Mesendoderm (in vitro differentiated cells): ENCODE results near the gene S100PBP.
"Not testable (repeated sequence)": the region's sequence is repeated elsewhere in the genome, so short reads cannot be mapped to it uniquely, and the experiment has no call there.

Source experiments
- DNase-seq: peaks from one replicate; pipeline ENCODE4 v3.0.0; 2013
- H2AK5ac ChIP-seq: 2 replicates; pipeline ENCODE4 v1.6.1; 2013; ENCODE audit warnings: low read length, inconsistent platforms
- H2BK120ac ChIP-seq: 2 replicates; pipeline ENCODE4 v1.6.1; 2013; ENCODE audit warnings: low read depth, mild to moderate bottlenecking, low read length, moderate library complexity, mixed read lengths
- H2BK15ac ChIP-seq: replicated peaks from 2 replicates; pipeline ENCODE4 v1.6.1; 2013; ENCODE audit warnings: low read depth, mild to moderate bottlenecking, moderate library complexity
- H2BK5ac ChIP-seq: 2 replicates; pipeline ENCODE4 v1.6.1; 2013; ENCODE audit warnings: low read length, inconsistent platforms
- H3K18ac ChIP-seq: 2 replicates; pipeline ENCODE4 v1.6.1; 2013; ENCODE audit warnings: mild to moderate bottlenecking, low read length, mixed read lengths
- H3K23ac ChIP-seq: one replicate; pipeline ENCODE4 v1.6.1; 2013; ENCODE audit warnings: low read length
- H3K27ac ChIP-seq: 2 replicates; pipeline ENCODE4 v1.5.1; 2013; ENCODE audit warnings: low read depth, mild to moderate bottlenecking, inconsistent platforms, low read length, moderate library complexity
- H3K27me3 ChIP-seq: 2 replicates; pipeline ENCODE4 v1.6.1; 2013; ENCODE audit warnings: low read length, control low read depth, mild to moderate bottlenecking, inconsistent platforms; ENCODE audit not compliant: insufficient read depth, poor library complexity
- H3K36me3 ChIP-seq: 2 replicates; pipeline ENCODE4 v1.6.1; 2013; ENCODE audit warnings: low read length, inconsistent platforms; ENCODE audit not compliant: control insufficient read depth, insufficient read depth
- H3K4ac ChIP-seq: one replicate; pipeline ENCODE4 v1.6.1; 2013; ENCODE audit warnings: low read depth, mild to moderate bottlenecking, low read length, moderate library complexity
- H3K4me1 ChIP-seq: 2 replicates; pipeline ENCODE4 v1.6.1; 2013; ENCODE audit warnings: low read depth, low read length, inconsistent platforms; ENCODE audit not compliant: control insufficient read depth
- H3K4me2 ChIP-seq: 2 replicates; pipeline ENCODE4 v1.6.1; 2013; ENCODE audit warnings: low read length
- H3K4me3 ChIP-seq: 2 replicates; pipeline ENCODE4 v1.5.1; 2013; ENCODE audit warnings: mild to moderate bottlenecking, low read length
- H3K56ac ChIP-seq: one replicate; pipeline ENCODE4 v1.6.1; 2013; ENCODE audit warnings: low read length
- H3K79me1 ChIP-seq: 2 replicates; pipeline ENCODE4 v1.6.1; 2013; ENCODE audit warnings: low read length, inconsistent platforms
- H3K79me2 ChIP-seq: 2 replicates; pipeline ENCODE4 v1.6.1; 2013; ENCODE audit warnings: mild to moderate bottlenecking, low read length; ENCODE audit not compliant: control insufficient read depth, insufficient read depth
- H3K9ac ChIP-seq: 2 replicates; pipeline ENCODE4 v1.6.1; 2013; ENCODE audit warnings: low read length, inconsistent platforms
- H4K5ac ChIP-seq: one replicate; pipeline ENCODE4 v1.6.1; 2013; ENCODE audit warnings: low read length
- H4K8ac ChIP-seq: one replicate; pipeline ENCODE4 v1.6.1; 2013; ENCODE audit warnings: low read depth, mild to moderate bottlenecking, control low read depth, low read length, moderate library complexity
- WGBS: extraction: QIAGEN DNeasy Blood & Tissue Kit; methylation state at CpG from one replicate; pipeline ENCODE4 v1.1.7; 2013; ENCODE audit warnings: low lambda C conversion rate, missing lambda C conversion rate; ENCODE audit not compliant: insufficient coverage; ENCODE audit errors: extremely low coverage; 5-methylcytosine and 5-hydroxymethylcytosine counted together

Gene S100PBP

GRCh38 chr1:32795763-32796162 lies 21.7 kb upstream of the S100PBP start:
- H3K79me1 ChIP-seq, H3K4me2 ChIP-seq, H2BK15ac ChIP-seq, H2BK120ac ChIP-seq, H4K8ac ChIP-seq, H3K4ac ChIP-seq, H2BK5ac ChIP-seq, H2AK5ac ChIP-seq, H3K9ac ChIP-seq, H3K27ac ChIP-seq, H3K56ac ChIP-seq, H3K4me3 ChIP-seq, H4K5ac ChIP-seq, H3K18ac ChIP-seq, H3K79me2 ChIP-seq, H3K27me3 ChIP-seq, DNase-seq, H3K23ac ChIP-seq, H3K4me1 ChIP-seq: not testable (repeated sequence)
- no CpG with 5 or more reads among the region's 4 CpGs for WGBS
- H3K36me3 ChIP-seq, result peaks cover 11% of the 10 kb centered on the region

GRCh38 chr1:32797456-32797855 lies 20.0 kb upstream of the S100PBP start:
- H4K5ac ChIP-seq, result no peak overlapping the region
- H3K27me3 ChIP-seq, result no peaks in the 10 kb centered on the region
- H2BK120ac ChIP-seq, result no peak overlapping the region
- H3K4me3 ChIP-seq, result no peak overlapping the region
- H3K79me1 ChIP-seq, result peaks cover 6% of the 10 kb centered on the region
- H3K23ac ChIP-seq, result no peak overlapping the region
- no peak overlapping the region for H3K4me2 ChIP-seq
- peaks cover 3% of the 10 kb centered on the region for H3K4me1 ChIP-seq
- H4K8ac ChIP-seq, result no peak overlapping the region
- no peak overlapping the region for H3K27ac ChIP-seq
- H3K79me2 ChIP-seq, result no peaks in the 10 kb centered on the region
- no peak overlapping the region for H3K18ac ChIP-seq
- H3K9ac ChIP-seq, result no peak overlapping the region
- no peak overlapping the region for H2BK5ac ChIP-seq
- WGBS, result no CpG with 5 or more reads among the region's 1 CpG
- H3K4ac ChIP-seq, result no peak overlapping the region
- DNase-seq, result no peak
- H3K36me3 ChIP-seq, result peaks cover 4% of the 10 kb centered on the region
- no peak overlapping the region for H3K56ac ChIP-seq
- H2AK5ac ChIP-seq, result no peak overlapping the region
- H2BK15ac ChIP-seq, result no peak overlapping the region

GRCh38 chr1:32798191-32798590 lies 19.3 kb upstream of the S100PBP start:
- Histone ChIP-seq H3K4ac (no peak overlapping the region), H3K27ac (no peak overlapping the region), H2AK5ac (no peak overlapping the region), H4K5ac (no peak overlapping the region), H3K27me3 (no peaks in the 10 kb centered on the region), H4K8ac (no peak overlapping the region), H3K36me3 (peaks cover 4% of the 10 kb centered on the region), H3K56ac (no peak overlapping the region), H3K4me3 (no peak overlapping the region), H3K23ac (no peak overlapping the region), H3K4me1 (peaks cover 3% of the 10 kb centered on the region), H3K9ac (no peak overlapping the region), H3K18ac (no peak overlapping the region), H3K4me2 (no peak overlapping the region), H2BK15ac (no peak overlapping the region), H2BK5ac (no peak overlapping the region), H2BK120ac (no peak overlapping the region), H3K79me2 (peaks cover 1% of the 10 kb centered on the region), H3K79me1 (peaks cover 6% of the 10 kb centered on the region)
- DNase-seq, result no peak
- no CpG with 5 or more reads among the region's 4 CpGs for WGBS

GRCh38 chr1:32798679-32799416 lies 18.6 kb upstream of the S100PBP start:
- peak; percentile 75 for DNase-seq
- no CpG with 5 or more reads among the region's 8 CpGs for WGBS

GRCh38 chr1:32801096-32801715 lies 16.2 kb upstream of the S100PBP start:
- H3K36me3 ChIP-seq, result peaks cover 9% of the 10 kb centered on the region
- no peak overlapping the region for H2BK120ac ChIP-seq
- H3K23ac ChIP-seq, result no peak overlapping the region
- no peak for DNase-seq
- no peaks in the 10 kb centered on the region for H3K27me3 ChIP-seq
- no peak overlapping the region for H3K4ac ChIP-seq
- no peak overlapping the region for H4K5ac ChIP-seq
- H2BK15ac ChIP-seq, result no peak overlapping the region
- peaks cover 10% of the 10 kb centered on the region for H3K79me1 ChIP-seq
- H3K4me3 ChIP-seq, result no peak overlapping the region
- H3K27ac ChIP-seq, result no peak overlapping the region
- H4K8ac ChIP-seq, result no peak overlapping the region
- peaks cover 3% of the 10 kb centered on the region for H3K4me1 ChIP-seq
- H3K79me2 ChIP-seq, result peaks cover 4% of the 10 kb centered on the region
- no peak overlapping the region for H2AK5ac ChIP-seq
- no peak overlapping the region for H2BK5ac ChIP-seq
- H3K9ac ChIP-seq, result no peak overlapping the region
- no peak overlapping the region for H3K18ac ChIP-seq
- H3K4me2 ChIP-seq, result no peak overlapping the region
- H3K56ac ChIP-seq, result no peak overlapping the region
- no CpG with 5 or more reads among the region's 9 CpGs for WGBS

More at GRCh38 chr1:32798679-32799416, 18.6 kb upstream of the S100PBP start:
- Histone ChIP-seq H3K4ac (no peak overlapping the region), H3K4me1 (peaks cover 3% of the 10 kb centered on the region), H3K23ac (no peak overlapping the region), H2BK5ac (no peak overlapping the region), H3K79me2 (peaks cover 1% of the 10 kb centered on the region), H3K27me3 (no peaks in the 10 kb centered on the region), H4K5ac (no peak overlapping the region), H2BK15ac (no peak overlapping the region), H3K79me1 (peaks cover 6% of the 10 kb centered on the region), H3K4me3 (no peak overlapping the region), H3K56ac (no peak overlapping the region), H3K4me2 (no peak overlapping the region), H3K9ac (no peak overlapping the region), H2AK5ac (no peak overlapping the region), H2BK120ac (no peak overlapping the region), H4K8ac (no peak overlapping the region), H3K27ac (peak overlapping the region; percentile 6), H3K18ac (no peak overlapping the region), H3K36me3 (peaks cover 5% of the 10 kb centered on the region)
